Measurements from ENCODE around the gene UBAC2.

DNA sequence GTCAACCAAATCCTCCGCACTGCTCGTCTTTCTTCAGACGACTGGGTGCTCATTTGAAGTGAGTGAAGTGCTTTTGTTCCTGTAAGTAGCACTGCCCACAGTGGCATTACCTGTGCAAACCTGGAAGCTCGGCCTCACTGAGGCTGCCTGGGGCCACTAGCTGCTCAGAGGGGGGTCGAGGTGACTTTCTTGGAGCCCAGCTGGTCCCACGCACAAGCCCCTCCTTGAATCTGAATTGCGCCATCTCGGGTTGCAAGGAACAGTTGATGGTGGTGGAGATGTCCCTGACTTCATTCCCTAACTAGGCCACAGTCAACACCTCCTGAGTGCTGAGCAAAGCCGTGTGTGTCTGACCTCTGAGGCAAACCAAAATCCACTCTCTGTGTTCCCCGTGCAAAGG is 185.8 kb downstream of the UBAC2 start:
- TF ChIP-seq, protein P1, sequence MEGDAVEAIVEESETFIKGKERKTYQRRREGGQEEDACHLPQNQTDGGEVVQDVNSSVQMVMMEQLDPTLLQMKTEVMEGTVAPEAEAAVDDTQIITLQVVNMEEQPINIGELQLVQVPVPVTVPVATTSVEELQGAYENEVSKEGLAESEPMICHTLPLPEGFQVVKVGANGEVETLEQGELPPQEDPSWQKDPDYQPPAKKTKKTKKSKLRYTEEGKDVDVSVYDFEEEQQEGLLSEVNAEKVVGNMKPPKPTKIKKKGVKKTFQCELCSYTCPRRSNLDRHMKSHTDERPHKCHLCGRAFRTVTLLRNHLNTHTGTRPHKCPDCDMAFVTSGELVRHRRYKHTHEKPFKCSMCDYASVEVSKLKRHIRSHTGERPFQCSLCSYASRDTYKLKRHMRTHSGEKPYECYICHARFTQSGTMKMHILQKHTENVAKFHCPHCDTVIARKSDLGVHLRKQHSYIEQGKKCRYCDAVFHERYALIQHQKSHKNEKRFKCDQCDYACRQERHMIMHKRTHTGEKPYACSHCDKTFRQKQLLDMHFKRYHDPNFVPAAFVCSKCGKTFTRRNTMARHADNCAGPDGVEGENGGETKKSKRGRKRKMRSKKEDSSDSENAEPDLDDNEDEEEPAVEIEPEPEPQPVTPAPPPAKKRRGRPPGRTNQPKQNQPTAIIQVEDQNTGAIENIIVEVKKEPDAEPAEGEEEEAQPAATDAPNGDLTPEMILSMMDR (IDR thresholded peaks at IDR 0.05), result no peak
- TF ChIP-seq EZH2 (IDR thresholded peaks at IDR 0.05), result no peak

All from neural progenitor cell (in vitro differentiated cells).